Motor neuron (in vitro differentiated cells): ENCODE measurements around the gene TRPC5OS. TPM values are rescaled to one million over a fixed set of nuclear protein-coding genes. Genes with fewer than 3 reads are reported as not detected.

Experiments
- ATAC-seq, 8 experiments: fragments of 200-7000 bp; cut with Tn5 transposase; replicated peaks in 6 of 8; 2 replicates each; pipeline ENCODE4 v1.8.0; 2021; ENCODE audit warnings: mild to moderate bottlenecking in 8 of 8, moderate library complexity in 8 of 8
- H3K27ac ChIP-seq, 2 donors: fragments of 250-450 bp; sonication (Bioruptor Pico); 2 replicates each; pipeline ENCODE4 v1.9.0; 2021; ENCODE audit warnings: antibody characterized with exemption in 2 of 2, mild to moderate bottlenecking in 2 of 2, moderate library complexity in 1 of 2
- H3K4me1 ChIP-seq, 2 donors: fragments of 250-450 bp; sonication (Bioruptor Pico); replicated peaks in 1 of 2; 2 replicates each; pipeline ENCODE4 v1.6.1; 2021; ENCODE audit warnings: antibody characterized with exemption in 2 of 2, mild to moderate bottlenecking in 2 of 2, moderate library complexity in 1 of 2
- H3K4me3 ChIP-seq, 5 donors: fragments of 250-450 bp; sonication (Bioruptor Pico); 2 replicates each; pipeline ENCODE4 v1.9.0; 2021; ENCODE audit warnings: antibody characterized with exemption in 5 of 5, mild to moderate bottlenecking in 5 of 5, moderate library complexity in 4 of 5
- WGBS, 10 experiments: fragments of 450-650 bp; shearing (Covaris generic); methylation state at CpG; one replicate each; pipeline ENCODE4 v1.0.0; 2022; 5-methylcytosine and 5-hydroxymethylcytosine counted together
- in situ Hi-C, 9 experiments: fragments of 400-800 bp; cut with MboI; loops; one replicate each; pipeline ENCODE4 v1.15.0; 2021; ENCODE audit warnings: low sequenced_read_pairs in 9 of 9, low pct_unique_long_range_greater_than_20kb in 2 of 9; ENCODE audit not compliant: unreplicated experiment in 9 of 9
- total RNA-seq, 8 experiments: library from RNA; unstranded; fragments of 300-600 nt; gene quantifications; 2 replicates each; pipeline versions ENCODE4 v1.2.3 to v1.2.4, GENCODE V29; 2022

Gene TRPC5OS
- total RNA-seq = under 1 TPM in 5 of 8 experiments, not detected in 3; 0.05 to 0.50 (median 0.19) TPM

DNA sequence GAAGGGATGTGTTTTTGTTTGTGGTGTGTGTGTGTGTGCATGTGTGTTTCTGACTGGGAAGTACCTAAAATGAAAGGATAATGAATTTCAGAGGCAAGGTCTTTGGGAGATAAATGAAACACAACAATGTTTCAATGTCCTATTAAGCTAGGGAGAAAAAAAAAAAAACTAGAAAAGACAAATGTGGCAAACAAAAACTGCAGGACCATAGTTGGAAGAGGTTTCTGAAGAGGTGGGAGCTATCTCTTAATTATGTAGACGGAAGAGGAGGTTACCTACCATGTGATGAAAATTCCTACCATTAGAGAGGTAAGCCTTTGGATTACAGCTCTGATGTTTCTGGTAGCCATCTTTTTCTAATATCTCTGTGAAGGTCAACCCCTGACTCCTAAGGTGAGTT, at the start of gene TRPC5OS:
TRPC5OS (plus strand) TSS at position 301 of the 400 bp plus-strand sequence. CDS start 25,669 bp downstream, outside the sequence.
- in situ Hi-C loops = no loop called here
- Histone ChIP-seq H3K27ac (no peak within 1 kb of the TSS), H3K4me3 (no peak within 1 kb of the TSS), H3K4me1 (no peaks in the 10 kb centered on the region)
- ATAC-seq = no peak
- 29 to 100% (median 79%) methylated on average over 1 of the region's 1 CpG; no CpG with 5 or more reads in 6 of the 10 experiments for WGBS, 10 experiments

DNA sequence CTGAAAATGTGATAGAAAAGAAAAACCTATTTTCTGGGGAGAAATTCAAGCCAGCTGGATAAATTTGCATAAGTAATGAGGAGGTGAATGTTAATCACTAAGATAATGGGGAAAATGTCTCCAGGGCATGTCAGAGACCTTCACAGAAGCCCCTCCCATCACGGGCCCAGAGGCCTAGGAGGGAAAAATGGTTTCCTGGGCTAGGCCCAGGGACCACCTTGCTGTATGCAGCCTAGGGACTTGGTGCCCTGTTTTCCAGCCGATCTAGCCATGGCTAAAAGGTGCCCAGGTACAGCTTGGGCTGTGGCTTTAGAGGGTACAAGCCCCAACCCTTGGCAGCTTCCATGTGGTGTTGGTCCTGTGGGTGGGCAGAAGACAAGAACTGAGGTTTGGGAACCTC, 46.6 kb upstream of the TRPC5OS start:
- peaks cover 4 to 12% of the 10 kb centered on the region in 2 donors for H3K4me1 ChIP-seq
- 0 to 60% (median 25%) methylated on average over 1 of the region's 2 CpGs; no CpG with 5 or more reads in 6 of the 10 experiments for WGBS, 10 experiments
- in situ Hi-C loops = no loop called here
- H3K4me3 ChIP-seq = no peak overlapping the region
- no peak for ATAC-seq
- H3K27ac ChIP-seq = no peak overlapping the region

DNA sequence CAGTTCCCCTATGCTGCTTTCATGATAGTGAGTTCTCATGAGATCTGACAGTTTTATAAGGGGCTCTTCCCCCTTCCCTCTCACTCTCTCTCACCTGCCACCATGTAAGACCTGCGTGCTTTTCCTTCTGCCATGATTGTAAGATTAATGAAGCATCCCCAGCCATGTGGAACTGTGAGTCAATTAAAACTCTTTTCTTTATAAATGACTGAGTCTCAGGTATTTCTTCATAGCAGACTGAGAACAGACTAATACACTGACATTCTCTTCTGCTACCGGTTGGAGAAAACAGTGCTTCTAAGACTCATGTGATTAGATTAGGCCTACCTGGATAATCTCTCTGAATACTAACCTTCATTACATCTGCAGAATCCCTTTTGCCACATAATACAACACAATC, 45.4 kb upstream of the TRPC5OS start:
- Histone ChIP-seq H3K4me3 (no peak overlapping the region), H3K4me1 (peaks cover 4 to 12% of the 10 kb centered on the region in 2 donors), H3K27ac (no peak overlapping the region)
- ATAC-seq = no peak
- in situ Hi-C loops = no loop called here
- WGBS, 10 experiments = 35 to 78% (median 71%) methylated on average over 1 to 2 of the region's 2 CpGs; no CpG with 5 or more reads in 7 of the 10 experiments

DNA sequence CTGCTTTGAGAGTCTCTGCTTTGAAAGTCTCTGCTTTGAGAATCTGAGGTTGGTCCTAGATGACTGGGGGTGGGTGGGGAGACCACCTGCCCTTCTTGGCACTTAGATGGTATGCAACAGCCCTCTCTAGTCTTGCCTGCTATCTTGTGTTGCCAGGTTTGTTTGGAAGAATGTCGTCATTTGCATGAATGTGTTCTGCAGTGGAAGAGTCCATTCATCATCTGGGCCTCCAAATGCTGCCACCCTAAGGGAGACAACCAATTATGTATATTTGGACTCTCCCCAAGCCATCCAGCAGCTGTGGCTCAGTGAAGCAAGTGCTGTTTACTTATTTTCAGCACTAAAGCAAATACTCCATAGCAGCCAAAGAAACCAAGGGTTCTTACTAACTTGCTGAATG, 44.6 kb upstream of the TRPC5OS start:
- in situ Hi-C loops = no loop called here
- WGBS, 10 experiments = no CpG with 5 or more reads among the region's 1 CpG
- peak; percentile 42 to 94 (median 72) for ATAC-seq

DNA sequence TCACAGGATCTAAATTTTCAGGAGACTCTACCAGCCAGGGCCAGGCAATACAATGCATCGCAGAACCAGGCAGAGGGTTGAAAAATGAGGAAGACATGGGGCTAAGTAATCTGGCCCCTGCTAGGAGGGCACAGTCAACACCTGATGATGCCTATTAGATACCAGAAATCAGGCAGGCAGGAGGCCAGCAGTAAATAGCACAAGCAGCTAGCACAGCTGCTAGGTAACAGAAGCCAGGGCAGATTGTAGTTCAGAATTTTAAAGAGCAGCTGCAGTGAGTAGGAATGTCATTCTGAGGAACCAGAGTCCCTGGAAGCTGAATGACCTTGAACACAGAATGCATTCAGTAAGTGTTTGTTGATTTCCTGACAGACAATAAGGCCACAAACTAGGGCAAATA, 38.8 kb upstream of the TRPC5OS start:
- Histone ChIP-seq H3K4me1 (peaks cover 0 to 6% of the 10 kb centered on the region in 2 donors), H3K4me3 (no peak overlapping the region), H3K27ac (no peak overlapping the region)
- peak in 3 of 8 experiments; percentile 56 to 97 (median 68) for ATAC-seq
- in situ Hi-C loops = no loop called here
- 22 to 44% methylated on average over 1 of the region's 1 CpG; no CpG with 5 or more reads in 8 of the 10 experiments for WGBS, 10 experiments

More for the DNA sequence above, 44.6 kb upstream of the TRPC5OS start:
- no peak overlapping the region for H3K4me3 ChIP-seq
- no peak overlapping the region for H3K27ac ChIP-seq
- peaks cover 4 to 12% of the 10 kb centered on the region in 2 donors for H3K4me1 ChIP-seq

DNA sequence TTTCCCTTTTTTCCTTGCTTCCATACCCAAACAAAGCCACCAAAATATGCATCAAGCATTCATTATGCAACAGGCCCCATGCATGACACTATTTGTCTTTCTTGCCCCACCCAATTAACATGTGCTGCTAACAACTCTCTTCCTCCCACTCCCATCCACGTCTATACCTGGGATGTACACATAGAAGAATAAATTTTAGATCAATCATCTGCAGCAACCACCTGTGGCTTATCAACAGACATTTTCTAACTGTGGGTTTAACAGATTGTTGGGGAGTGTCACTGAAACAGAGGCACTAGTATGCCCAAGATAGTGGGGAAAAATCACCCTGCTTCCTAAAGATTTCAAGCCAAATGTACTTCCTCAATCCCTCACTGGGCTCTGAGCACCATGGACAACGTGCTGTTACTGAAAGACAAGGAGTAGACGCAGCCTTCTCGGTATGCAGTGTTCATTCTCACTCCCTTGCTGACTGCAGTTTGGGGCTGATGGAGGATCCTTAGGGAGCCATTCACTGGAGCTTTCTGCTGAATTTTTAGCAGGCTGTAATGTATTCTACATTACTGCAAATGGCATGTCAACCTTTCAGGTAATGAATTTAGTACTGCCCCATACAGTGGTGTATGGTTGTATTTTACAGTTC, 28.4 kb upstream of the TRPC5OS start:
- in situ Hi-C loops = no loop called here
- 0 to 62% (median 48%) methylated on average over 1 to 3 of the region's 4 CpGs; no CpG with 5 or more reads in 7 of the 10 experiments for WGBS, 10 experiments
- Histone ChIP-seq H3K27ac (no peak overlapping the region), H3K4me3 (no peak overlapping the region), H3K4me1 (no peaks in the 10 kb centered on the region)
- ATAC-seq = peak in 2 of 8 experiments; percentile 62 to 64

DNA sequence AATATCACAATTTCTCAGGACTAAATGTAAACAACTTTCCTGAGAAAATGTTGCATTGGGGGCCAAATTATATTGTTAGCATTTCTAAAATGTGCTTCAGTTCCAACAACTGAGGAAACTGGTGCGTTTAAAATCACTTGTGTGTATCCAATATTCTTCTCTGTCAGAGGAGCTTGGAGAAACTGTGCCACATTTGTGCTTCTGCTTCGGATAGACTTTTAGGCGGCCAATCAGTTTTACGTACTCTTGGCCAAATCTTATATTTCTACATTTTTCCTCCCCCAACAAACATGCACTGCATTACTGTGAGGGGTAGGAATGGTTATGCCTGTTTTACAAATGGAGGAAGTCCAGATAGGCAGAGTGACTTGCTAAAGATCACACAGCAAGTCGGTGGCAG, 27.4 kb upstream of the TRPC5OS start:
- ATAC-seq = no peak
- Histone ChIP-seq H3K4me3 (no peak overlapping the region), H3K4me1 (no peaks in the 10 kb centered on the region), H3K27ac (no peak overlapping the region)
- in situ Hi-C loops = no loop called here
- WGBS, 10 experiments = 60 to 69% (median 69%) methylated on average over 1 to 2 of the region's 5 CpGs; no CpG with 5 or more reads in 7 of the 10 experiments

DNA sequence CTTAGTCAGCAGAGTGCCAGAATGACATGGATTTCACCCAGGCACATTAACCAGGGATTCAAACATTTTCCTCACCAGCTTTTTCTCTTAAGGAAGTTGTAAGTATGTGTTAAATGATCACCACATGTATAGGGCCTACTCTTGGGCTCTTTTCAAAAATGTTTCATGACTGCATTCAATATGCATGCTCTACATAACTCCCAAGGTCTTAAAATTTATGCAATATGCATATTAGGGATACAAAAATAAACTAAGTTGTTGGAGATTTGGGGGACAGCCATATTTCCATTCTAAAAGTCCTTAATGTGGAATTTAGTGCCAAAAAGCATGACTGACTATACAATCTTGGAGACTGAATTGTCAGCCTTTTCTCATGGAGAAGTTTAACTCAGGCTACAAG, 25.0 kb upstream of the TRPC5OS start:
- Histone ChIP-seq H3K4me3 (no peak overlapping the region), H3K27ac (no peak overlapping the region), H3K4me1 (no peaks in the 10 kb centered on the region)
- in situ Hi-C loops = loop anchor here in 1 of 9 experiments (25.0 kb wide), 1 partner anchor 786 kb away; no protein-coding TSS in a partner anchor
- peak in 3 of 8 experiments; percentile 18 to 77 (median 46) for ATAC-seq

DNA sequence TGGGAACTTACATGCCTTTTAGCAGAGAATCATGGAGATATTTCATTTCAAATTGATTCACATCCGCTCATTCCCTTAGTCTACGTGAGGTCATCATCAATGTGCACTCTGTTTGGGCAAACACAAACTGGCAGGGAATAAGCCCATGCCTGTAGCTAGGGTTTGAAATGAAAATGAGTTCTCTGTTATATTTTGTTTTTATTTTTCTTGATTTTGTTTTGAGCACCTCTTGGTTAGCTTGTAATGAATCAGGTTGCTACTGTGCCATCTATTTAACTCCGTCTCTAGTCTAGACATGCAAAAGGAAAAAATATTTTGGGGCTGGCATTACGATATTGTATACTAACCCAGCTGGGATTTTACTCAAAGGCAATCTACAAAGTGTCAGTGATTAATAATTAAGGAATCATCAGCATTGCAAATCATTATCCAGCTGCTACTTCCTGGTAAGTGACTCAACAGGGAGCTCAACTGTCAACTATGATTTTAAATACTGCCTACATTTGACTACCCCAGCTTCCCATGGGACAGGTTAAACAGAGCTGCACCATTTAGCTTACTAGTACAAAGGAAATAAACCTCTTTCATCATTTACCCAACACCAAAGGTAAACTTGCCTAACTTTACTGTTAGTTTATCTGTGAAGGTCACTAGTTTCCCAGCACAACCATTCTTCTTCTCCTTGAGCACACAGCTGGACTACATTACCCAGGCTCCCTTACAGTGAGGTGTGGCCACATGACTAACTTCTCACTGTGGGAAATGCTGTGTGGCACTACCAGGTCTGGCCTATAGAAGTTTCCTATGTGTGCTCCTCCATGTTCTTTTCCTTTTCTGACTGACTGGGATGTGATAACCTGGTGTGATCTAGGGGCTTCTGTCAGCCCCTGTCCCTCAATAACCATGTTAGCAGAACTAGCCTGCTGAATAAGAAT, 21.2 kb upstream of the TRPC5OS start:
- ATAC-seq = peak in 6 of 8 experiments; percentile 53 to 93 (median 80)
- Histone ChIP-seq H3K27ac (no peak overlapping the region), H3K4me3 (no peak overlapping the region), H3K4me1 (no peaks in the 10 kb centered on the region)
- in situ Hi-C loops = loop anchor here in 1 of 9 experiments (25.0 kb wide), 1 partner anchor 782 kb away; no protein-coding TSS in a partner anchor
- WGBS, 10 experiments = 11 to 89% (median 40%) methylated on average over 1 to 4 of the region's 4 CpGs; no CpG with 5 or more reads in 5 of the 10 experiments

DNA sequence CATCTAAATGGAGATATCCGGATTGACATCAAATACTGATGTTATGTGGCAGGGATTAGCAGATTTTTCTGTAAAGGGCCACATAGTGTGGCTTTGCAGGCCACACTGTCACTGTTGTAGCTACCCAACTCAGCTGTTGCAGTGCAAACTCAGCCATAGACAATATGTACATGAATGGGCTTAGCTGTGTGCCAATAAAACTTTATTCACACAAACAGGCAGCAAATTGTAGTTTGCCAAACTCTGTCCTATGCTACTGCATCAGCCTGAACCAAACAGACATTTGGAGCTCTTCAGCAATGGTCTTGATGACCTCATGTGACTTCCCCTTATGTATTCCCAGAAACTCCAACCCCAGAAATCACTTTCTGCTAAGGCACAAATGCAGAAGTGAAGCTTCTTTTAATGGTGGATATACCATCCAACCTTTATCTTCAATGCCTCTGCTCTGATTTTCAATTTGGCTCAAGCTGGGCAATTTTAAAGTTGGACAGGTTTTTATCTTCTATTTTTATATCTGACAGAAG, 18.4 kb upstream of the TRPC5OS start:
- no peak overlapping the region for H3K4me3 ChIP-seq
- 60 to 80% methylated on average over 1 of the region's 1 CpG; no CpG with 5 or more reads in 8 of the 10 experiments for WGBS, 10 experiments
- H3K4me1 ChIP-seq = no peaks in the 10 kb centered on the region
- no peak overlapping the region for H3K27ac ChIP-seq
- in situ Hi-C loops = loop anchor here in 1 of 9 experiments (25.0 kb wide), 1 partner anchor 780 kb away; no protein-coding TSS in a partner anchor
- no peak for ATAC-seq

DNA sequence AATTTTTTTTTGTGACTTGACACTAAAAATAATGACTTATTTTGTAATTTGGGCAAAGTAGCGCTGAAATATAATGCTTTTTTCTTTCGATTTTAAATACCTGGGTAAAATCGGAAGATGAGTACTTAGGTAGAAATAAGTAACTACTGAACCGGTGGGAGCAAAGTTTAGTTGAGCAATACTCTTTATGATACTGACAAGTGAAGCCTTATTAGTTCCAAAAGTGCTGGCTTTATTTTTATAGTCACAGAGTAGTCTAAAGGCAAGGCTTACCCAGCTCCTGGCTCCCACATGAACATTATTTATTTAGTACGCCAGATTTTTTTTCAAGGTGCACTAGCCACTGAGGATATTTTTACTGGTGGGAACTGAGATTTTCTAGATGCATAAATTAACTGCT, 14.4 kb upstream of the TRPC5OS start:
- no peak for ATAC-seq
- Histone ChIP-seq H3K27ac (no peak overlapping the region), H3K4me1 (no peaks in the 10 kb centered on the region), H3K4me3 (no peak overlapping the region)
- WGBS, 10 experiments = 49 to 100% (median 94%) methylated on average over 2 to 5 of the region's 5 CpGs
- in situ Hi-C loops = loop anchor here in 1 of 9 experiments (25.0 kb wide), 1 partner anchor 776 kb away; no protein-coding TSS in a partner anchor

DNA sequence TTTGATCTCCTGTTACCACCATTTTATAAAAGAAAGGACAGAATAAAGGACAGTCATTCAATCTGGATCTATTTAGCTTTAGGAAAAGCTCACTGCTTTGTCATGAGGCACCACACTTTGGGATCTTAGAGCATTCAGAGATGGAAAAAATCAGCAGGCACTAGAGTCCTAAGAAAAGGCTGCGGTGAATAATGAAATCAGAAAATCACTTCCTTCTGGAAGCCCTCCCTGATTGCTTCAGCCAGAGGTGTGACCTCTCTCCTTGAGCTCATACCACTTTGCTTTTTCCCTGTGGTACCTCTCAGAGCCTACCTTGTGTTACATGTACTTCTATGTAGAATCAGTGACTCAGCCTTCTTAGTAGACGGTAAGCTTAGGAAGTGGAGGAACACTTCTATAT, 8.7 kb upstream of the TRPC5OS start:
- 74 to 78% methylated on average over 2 of the region's 2 CpGs; no CpG with 5 or more reads in 8 of the 10 experiments for WGBS, 10 experiments
- in situ Hi-C loops = loop anchor here in 1 of 9 experiments (25.0 kb wide), 1 partner anchor 770 kb away; no protein-coding TSS in a partner anchor

More for the DNA sequence above, 8.7 kb upstream of the TRPC5OS start:
- Histone ChIP-seq H3K4me3 (no peak overlapping the region), H3K4me1 (peaks cover 0 to 3% of the 10 kb centered on the region in 2 donors), H3K27ac (no peak overlapping the region)
- ATAC-seq = no peak
